RPMI8226 (cell line): Measurements from ENCODE around the gene SSTR5.
A peak's percentile ranks its signal among the peaks of the same experiment; 100 is the strongest.

Source experiments
- DNase-seq: peaks from one replicate; pipeline ENCODE4 v3.0.0-alpha.2; 2015

The SSTR5 gene

GRCh38 chr16:1072526-1073261 is at the start of gene SSTR5:
Gene SSTR5, plus strand, starts transcription at chr16:1072747. Its CDS starts 6,122 bp downstream, at chr16:1078869.
- no peak for DNase-seq

DNA sequence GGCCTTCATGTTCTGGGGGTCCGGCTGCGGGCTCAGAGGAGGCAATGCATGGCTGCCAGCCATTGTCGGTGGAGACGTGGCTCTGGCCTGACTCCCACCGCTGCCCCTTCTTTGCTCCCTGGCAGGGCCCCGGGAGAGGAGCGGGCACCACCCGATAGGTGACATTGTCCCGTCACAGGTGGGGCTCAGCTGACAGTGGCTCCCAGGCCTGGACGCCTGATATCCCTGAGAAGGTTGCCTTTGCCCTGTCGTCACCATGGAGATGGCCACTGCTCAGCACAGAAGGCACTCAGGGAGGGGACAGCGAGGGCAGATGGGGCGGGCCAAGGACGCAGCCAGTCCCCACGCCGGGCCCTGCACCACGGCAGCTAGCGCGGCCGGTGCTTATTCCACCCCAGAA is 48.4 kb upstream of the SSTR5 start:
- no peak for DNase-seq

GRCh38 chr16:1025183-1025809 is 47.3 kb upstream of the SSTR5 start:
- peak; percentile 31 for DNase-seq

- DNase-seq, result no peak
These were observed 46.3 kb upstream of the SSTR5 start for GRCh38 chr16:1026057-1026783.

DNA sequence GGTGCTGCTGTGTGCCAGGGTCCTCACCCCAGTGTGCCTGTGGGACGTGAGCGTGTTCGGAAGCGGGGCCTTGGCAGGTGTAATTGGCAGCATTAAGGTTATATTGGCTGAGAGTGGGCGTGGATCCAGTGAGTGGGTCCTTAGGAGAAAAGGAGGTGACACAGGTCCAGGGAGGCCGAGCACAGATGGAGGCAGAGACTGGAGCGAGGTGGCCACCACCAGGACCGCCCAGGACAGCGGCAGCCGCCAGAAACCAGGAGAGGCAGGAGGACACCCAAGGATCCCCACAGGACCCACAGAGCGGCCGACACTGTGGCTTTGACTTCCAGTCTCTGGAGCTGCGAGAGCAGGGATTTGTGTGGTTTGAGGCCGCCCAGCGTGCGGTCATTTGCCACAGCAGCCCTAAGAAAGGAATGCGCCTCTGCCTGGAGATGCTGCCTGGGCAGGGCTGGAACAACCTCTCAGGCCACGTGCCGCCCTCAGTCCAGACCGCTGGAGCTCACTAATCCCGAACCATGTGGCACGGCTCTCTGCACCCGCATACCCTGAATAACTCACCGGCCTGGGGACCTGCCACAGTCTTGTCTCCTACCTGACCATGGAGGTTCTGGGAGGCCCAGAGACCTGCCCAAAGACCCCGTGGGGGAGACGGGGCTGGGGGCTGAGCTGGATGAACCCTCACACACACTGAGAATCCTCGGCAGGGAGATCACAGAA is 45.6 kb upstream of the SSTR5 start:
- no peak for DNase-seq

GRCh38 chr16:1027501-1027815 is 45.1 kb upstream of the SSTR5 start:
- no peak for DNase-seq

GRCh38 chr16:1028056-1028455 is 44.5 kb upstream of the SSTR5 start:
- no peak for DNase-seq

- no peak for DNase-seq
These were observed 43.9 kb upstream of the SSTR5 start for GRCh38 chr16:1028524-1029258.

GRCh38 chr16:1029259-1029545 is 43.3 kb upstream of the SSTR5 start:
- no peak for DNase-seq

DNA sequence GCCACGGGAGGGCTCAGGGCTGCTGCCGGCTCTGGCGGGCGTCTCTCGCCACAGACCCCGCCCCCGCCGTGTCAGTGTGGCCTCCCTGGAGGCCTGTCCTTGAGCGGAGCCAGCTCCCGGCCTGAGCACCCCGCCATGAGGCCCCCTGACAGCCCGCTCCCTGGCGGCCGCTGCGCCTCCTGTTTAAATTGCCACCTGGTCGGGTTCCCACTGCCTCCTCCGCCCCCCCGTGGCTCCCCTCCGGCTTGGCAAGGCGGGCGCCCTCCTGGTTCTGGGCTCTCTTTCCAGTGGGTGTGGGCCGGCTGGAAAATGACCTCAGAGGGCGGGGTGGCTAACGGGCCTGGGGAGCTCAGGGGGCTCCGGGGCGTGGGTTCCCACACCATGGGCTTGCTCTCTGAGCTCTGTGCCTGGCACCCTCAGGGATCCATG is 42.1 kb upstream of the SSTR5 start:
- peak; percentile 55 for DNase-seq

DNA sequence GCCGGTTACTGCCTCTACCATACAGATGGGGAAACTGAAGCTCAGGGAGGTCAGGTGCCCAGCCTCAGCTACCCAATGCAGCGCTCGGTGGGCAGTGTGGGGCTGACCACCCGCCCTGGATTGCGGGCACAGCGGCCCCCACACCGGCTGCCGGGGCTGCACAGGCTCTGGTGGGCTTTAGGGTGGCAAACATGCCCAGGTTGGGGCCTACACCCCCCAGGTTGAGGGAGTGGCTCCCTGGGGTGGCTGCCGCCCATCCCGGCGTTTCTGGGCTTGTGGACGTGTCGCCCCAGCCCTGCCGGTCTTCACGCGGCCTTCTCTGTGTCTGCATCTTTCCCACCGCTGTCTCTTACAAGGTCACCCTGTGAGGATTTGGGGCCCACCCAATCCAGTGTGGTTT is 40.9 kb upstream of the SSTR5 start:
- no peak for DNase-seq

DNA sequence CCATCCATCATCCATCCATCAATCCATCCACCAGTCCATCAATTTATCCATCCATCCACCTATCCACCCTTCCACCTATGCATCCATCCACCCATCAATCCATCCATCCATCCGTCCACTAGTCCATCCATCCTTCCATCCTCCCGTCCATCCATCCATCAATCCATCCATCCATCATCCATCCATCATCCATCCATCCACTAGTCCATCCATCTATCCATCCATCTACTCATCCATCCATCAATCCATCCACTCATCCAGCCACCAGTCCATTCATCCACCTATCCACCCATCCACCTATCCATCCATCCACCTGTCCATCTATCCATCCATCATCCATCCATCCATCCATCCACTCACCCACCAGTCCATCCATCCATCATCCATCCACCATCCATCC is 39.9 kb upstream of the SSTR5 start:
- no peak for DNase-seq

- no peak for DNase-seq
These were observed 39.3 kb upstream of the SSTR5 start for GRCh38 chr16:1033128-1033679.

DNA sequence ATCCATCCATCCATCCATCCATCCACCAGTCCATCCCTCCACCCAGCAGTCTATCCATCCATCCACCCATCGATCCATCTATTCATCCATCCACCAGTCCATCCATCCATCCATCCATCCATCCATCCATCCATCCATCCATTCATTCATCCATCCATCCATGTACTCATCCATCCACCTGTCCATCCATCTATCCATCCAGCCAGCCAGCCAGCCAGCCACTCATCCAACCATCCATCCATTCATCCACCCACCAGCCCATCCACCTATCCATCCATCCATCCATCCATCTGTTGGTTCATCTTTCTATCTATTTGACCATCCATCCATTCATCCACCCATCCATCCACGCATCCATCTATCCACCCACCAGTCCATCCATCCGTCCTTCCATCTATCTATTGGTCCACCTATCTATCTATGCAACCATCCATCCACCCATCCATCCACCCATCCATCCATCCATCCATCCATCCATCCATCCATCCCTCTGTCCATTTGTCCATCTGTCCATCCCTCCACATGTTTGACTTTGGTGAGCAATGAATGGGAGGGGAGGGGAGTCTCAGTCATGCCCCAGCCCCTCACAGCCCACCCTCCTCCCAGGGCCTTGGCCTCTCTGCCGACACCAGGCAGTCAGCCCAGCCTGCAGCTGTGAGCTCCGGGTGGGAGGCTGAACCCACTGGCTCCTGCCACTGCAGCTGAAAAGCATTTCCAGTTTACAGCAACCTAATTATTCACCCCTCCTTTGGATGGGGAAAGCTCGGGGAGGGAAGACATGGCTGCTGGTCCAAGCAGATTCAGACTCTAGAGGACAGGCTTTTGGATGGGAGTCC is 38.1 kb upstream of the SSTR5 start:
- no peak for DNase-seq

GRCh38 chr16:1035066-1035415 is 37.5 kb upstream of the SSTR5 start:
- no peak for DNase-seq

DNA sequence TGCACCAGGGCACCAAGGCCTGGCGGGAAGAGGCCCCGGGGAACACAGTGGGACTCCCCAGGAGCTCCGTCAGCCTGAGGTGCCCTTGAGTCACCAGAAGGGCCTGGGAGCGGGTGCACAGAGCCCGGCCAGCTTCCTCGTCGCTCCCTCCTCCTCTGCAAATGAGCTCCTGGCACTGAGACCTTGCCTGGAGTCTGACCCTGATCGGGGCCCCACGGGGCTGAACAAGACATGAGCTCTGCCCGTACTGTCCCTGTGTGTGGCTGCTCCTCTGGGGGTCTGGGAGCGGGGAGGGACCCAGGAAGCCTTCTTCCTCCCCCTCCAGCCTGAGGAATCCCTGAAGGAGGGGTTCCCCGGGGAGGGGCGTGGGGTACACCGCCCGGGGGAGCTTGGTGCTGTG is 36.4 kb upstream of the SSTR5 start:
- DNase-seq, result no peak

GRCh38 chr16:1036726-1037393 is 35.7 kb upstream of the SSTR5 start:
- peak; percentile 61 for DNase-seq

- DNase-seq, result no peak
These were observed 34.9 kb upstream of the SSTR5 start for GRCh38 chr16:1037394-1038257.

DNA sequence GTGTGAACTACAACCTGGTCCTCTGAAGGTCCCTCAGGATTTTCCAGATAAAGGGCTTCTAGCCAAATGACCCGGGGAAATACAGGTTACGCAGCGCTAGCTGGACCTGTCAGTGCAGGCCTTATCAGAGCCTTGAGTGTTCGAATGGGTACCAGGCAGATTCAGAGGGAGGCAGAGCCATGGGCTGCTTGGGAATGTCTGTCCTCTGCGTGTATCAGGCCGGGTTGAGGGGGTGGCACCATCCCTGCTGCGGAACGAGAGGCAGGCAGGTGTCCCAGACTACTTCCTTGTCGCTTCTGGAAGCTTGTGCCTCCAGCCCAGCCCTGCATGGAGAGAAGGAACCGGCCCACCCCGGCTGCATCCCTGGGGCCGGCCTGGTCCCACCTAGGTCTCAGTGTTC is 33.6 kb upstream of the SSTR5 start:
- DNase-seq, result no peak

- DNase-seq, result peak; percentile 58
These were observed 32.8 kb upstream of the SSTR5 start for GRCh38 chr16:1039762-1040161.
